ENCODE results near the gene POLR2E. TPM values are rescaled to one million over a fixed set of nuclear protein-coding genes. Genes with fewer than 3 reads are reported as not detected.

The POLR2E gene
- total and polyA plus RNA-seq, 2 of the 8 experiments (the other 6 are each of a cell fraction or from before 2014, with no cell fraction given): 281 to 381 TPM

DNA sequence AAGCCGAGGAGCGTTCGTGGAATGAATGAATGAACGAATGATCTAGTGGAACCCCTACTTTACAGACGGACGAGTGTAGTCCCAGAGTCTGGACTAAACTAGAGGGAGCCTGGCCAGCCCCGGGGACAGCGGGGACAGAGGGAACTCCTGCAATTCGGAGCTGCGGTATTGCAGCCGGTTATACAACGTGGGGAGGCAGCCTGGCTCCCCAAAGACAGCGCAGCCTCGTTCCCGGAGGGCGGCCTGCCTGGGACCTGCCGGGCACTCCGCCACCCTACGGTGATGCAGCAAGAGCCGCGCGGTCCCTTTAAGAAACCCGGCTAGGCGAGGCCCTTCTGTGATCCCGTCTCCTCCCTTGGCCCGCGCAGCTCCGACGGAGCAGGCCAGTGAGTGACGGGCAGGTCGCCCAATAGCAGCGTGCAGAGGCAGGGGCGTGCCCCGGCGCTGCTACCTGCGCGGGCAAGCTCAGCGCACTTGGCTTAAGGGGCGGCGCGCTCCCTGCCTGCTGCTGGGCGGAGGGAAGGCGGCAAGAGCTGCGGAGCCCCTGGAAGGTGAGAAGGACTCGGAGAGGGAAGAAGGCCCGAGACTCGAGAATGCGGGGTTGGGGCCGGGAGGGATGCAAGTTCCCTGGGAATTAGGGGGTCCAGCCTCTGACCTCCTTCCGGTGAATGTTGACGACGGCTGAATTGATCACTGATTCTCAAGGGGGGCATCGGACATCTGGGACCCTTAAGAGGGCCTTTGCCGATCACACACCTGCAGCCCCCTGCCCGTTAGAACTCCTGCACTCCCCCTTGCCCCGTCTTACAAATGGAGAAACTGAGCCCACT lies 55.3 kb downstream of the POLR2E start, which contains the start of gene ABCA7 (continued):
- TF ChIP-seq CHD7 (IDR thresholded peaks at IDR 0.05; ENCODE audit: insufficient replicate concordance, low read length): no peak
- no peak for TF ChIP-seq CTBP2 (IDR thresholded peaks at IDR 0.05; ENCODE audit: borderline replicate concordance, insufficient read depth, insufficient read length, low read length)
- TF ChIP-seq POLR2A (IDR thresholded peaks at IDR 0.05; ENCODE audit: control extremely low read depth in 1 of 2, low read depth in 2 of 2, low read length in 2 of 2): peak in 1 of 2 experiments; percentile 16; a peak in 2 of 3 replicates
- no peak for TF ChIP-seq MAFK (IDR thresholded peaks at IDR 0.05; ENCODE audit: low read depth, low read length)
- TF ChIP-seq CREB1 (IDR thresholded peaks at IDR 0.05): peak; percentile 84
- peak in 1 of 2 experiments; percentile 69; a peak in 1 of 4 replicates for TF ChIP-seq HDAC2 (IDR thresholded peaks at IDR 0.05; ENCODE audit: borderline replicate concordance in 1 of 2, low read depth in 2 of 2, low read length in 2 of 2)
- TF ChIP-seq HDAC6 (IDR thresholded peaks at IDR 0.05; ENCODE audit: low read depth, low read length): no peak
- no peak for TF ChIP-seq YY1 (IDR thresholded peaks at IDR 0.05; ENCODE audit: low read depth, low read length)
- TF ChIP-seq FOSL1 (IDR thresholded peaks at IDR 0.05; ENCODE audit: insufficient read depth, low read depth, low read length): no peak
- TF ChIP-seq CEBPB (IDR thresholded peaks at IDR 0.05; ENCODE audit: low read depth, low read length): no peak
- TF ChIP-seq SP1 (IDR thresholded peaks at IDR 0.05; ENCODE audit: low read depth, low read length): peak; percentile 95
